GM10847 (cell line): Measurements from ENCODE around the gene SLC9C1.

ENCODE experiments used
- POLR2A ChIP-seq: IDR thresholded peaks from 2 replicates; pipeline ENCODE4 v1.6.1; 2011; ENCODE audit not compliant: insufficient read length; ENCODE audit errors: extremely low read depth

Gene SLC9C1

DNA sequence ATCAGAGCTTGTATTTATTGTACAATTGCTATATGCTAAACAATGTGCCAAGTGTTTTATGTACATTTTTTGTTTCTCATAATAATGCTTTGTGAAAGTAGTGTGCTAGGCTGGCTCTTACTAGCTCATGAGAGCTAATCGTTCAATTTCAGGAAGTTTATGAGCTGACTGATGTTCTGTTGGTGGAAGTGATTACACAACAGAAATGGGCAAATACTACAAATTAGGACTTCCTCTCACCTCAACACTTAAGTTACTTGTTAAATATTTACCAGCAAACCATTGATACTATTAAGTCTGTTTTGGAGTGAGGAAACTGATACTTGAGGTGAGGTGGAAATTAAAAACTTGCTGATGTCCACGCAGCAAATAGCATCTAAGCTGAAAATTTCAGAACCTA lies 32.3 kb downstream of the SLC9C1 start:
- no peak for TF ChIP-seq POLR2A

DNA sequence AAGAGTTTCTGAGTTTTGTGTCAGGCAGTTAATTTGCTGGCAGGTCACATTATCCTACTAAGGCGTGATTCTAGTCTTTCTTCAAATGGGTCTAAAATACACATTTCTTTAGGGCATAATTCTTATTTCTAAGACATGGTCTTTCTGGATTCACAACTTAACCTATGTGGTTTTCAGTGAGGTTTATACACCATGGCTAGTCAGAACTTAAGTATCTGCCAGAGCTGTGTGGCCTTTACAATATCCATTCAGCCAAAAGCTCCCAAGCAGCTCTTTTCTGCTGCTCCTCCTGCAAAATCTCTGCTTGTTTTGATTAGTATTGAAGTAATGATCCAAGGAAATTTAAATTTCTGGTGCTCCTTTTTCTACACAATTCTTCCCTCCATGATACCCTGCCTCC lies 33.5 kb downstream of the SLC9C1 start:
- no peak for TF ChIP-seq POLR2A

DNA sequence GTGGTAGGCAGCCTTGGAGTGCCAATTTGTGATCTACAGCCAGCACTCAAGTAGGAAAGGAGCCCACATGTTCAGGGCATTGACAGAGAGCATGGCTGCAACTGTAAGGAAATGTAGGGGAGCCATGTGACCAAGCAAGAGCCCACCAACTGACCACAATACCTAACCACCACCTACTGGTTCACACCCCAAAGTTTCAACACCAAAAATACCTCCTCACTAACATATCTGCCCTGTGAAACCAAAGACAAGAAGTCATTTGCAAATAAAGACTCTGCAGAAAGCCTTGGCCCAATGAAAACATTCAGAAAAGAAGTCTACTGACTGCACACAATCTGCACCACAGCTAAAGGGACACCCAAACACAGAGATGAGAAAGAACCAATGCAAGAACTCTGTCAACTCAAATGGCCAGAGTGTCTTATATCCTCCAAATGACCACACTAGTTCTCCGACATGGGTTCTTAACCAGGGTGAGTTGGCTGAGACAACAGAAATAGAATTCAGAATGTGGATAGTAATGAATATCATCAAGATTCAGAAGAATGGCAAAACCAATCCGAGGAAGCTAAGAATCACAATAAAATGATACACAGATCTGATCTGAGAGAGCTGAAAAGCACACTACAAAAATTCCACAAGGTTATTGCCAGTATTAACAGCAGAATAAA lies 40.6 kb downstream of the SLC9C1 start:
- no peak for TF ChIP-seq POLR2A

DNA sequence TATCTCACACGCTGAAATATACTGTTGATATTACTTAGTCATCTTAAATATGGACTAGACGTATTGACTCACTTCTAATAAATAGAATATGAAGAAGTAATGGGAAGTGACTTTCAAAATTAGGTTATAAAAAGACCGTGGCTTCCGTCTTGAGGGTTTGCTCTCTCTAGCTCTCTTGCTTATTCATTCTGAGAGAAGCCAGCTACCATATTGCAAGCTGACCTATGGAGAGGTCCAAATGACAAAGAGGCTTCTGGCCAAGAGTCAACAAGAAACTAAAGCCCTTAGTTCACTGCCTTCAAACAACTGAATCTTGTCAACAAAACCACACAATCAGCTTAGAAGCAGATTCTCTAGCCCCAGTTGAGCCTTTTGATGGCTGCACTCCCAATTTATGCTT lies 46.1 kb downstream of the SLC9C1 start:
- no peak for TF ChIP-seq POLR2A

DNA sequence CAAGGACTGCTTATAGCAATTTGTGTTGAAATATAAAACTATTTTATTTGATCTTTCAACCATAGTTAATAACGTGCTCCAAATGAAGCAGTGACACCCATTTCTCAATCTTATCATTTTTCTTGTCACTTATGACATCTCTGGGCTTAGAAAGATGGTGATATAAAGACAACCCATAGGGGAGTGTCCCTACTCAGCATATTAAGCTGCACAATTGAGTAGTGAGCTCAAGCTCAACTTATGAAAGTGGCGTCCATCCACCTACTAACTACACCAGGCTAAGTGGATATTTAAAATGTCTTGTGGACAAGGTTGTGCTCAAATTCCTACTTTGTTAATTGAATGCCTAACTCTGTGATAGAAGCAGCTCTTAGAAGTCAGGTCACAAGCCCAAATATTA lies 46.7 kb downstream of the SLC9C1 start:
- TF ChIP-seq POLR2A: no peak

DNA sequence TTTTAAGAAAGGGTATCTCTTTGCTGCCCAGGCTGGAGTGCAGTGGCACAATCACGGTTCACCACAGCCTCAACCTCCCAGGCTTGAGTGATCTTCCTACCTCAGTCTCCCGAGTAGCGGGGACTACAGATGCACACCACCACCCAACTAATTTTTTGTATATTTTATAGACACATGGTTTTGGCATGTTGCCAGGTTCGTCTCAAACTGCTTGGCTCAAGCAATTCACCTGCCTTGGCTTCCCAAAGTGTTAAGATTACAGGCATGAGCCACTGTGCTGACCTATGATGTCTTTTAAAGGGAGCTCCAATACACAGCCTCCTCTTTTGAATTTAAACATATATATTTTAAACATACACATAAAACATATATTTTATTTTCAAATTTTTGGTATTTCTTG lies 60.9 kb downstream of the SLC9C1 start:
- no peak for TF ChIP-seq POLR2A

DNA sequence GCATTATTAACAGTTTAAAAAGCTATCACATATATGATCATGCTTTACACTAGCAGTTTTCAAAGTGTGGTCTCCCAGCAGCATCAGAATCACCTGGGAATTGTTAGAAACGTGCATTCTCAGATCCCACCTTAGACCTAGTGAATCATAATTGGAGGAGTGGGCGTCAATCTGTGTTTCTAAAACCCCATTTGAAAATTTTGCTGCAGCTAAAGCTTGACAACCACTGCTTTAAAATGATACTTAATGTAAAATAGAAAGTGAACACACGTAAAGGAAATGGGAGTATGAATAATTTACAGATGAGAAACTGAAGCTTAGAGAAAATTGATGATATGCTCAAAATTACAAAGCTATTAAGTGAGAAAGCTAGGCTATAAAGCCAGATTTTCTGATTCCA lies 62.3 kb downstream of the SLC9C1 start:
- TF ChIP-seq POLR2A: no peak

DNA sequence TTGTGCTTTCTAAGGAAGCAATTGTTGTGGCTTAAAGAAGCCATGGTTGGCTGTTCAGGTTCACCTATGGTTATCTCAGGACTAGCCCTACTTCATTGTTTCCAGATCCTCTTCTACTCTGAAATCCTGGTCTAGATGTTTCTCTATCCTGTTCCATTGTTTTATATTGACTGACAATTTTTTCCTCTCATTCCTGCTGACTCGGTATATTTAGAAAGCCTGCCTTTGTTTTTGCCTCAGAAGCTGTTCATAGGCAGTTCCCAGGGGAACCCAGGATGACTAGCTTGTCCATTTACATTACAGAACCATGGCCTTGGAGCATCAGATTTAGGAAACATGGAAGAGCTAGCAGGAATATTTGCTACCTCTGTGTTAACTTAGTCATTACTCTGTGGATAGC lies 64.0 kb downstream of the SLC9C1 start:
- no peak for TF ChIP-seq POLR2A

DNA sequence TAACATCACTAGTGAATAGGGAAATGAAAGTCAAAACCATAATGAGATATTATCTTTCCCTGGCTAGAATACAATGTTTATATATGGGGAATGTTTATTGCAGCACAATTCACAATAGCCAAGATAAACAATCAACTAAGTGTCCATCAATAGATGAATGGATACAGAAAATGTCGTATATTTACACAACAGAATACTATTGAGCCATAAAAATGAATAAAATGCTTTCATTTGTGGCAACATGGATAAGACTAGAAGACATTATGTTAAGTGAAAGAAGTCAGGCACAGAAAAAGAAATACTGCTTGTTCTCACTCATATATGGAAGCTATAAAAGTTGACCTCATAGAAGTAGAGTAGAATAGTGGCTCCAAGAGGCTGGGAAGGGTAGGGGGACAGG lies 65.2 kb downstream of the SLC9C1 start:
- TF ChIP-seq POLR2A: no peak

DNA sequence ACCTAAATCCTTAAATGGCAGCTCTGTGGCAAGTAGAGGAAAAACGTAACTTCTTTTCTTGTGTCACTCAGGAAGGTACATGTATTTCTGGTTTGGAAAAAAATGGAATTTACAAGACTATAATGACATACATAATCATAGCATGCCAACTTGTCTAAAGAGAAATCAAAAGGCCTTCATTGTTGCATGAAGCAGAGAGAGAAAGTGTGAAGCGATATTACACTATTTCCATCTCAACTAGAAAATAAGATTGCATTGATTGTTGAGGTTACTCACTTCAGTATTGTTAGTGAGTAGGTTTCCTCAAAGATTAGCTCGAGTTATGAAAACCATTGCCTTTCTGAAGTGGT lies 93.7 kb downstream of the SLC9C1 start:
- TF ChIP-seq POLR2A: no peak

DNA sequence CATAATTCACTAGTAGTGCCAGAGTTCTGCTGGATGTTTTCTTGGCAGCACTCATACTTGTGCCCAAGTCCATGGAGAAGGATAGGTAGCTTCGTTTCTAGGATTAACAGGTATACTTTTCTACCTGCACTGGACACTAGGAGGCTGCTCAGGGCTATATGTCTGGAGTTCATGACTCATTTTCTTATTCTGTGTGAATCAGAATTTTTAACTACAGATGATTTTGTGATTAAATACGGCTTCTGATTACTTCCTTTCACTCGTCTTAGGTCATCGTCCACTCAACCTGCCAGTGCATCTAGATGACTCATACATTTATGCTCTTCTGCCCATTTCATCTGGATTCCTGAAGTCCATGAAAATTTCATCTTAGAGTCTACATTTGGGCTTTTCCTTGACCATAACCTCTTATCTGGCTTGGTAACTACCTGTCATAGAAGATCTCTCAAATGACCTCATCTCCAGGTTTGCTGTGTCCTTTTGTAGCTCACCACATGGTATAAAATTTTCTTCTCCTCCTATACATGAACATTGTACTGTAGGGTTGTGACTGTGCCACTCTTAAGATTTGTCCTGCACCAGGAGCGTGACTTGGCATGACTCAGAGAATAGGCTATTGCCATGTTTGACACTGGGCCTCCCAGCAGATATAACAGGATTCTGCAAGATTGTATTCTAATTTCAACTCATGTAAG lies 94.2 kb downstream of the SLC9C1 start:
- TF ChIP-seq POLR2A: no peak

DNA sequence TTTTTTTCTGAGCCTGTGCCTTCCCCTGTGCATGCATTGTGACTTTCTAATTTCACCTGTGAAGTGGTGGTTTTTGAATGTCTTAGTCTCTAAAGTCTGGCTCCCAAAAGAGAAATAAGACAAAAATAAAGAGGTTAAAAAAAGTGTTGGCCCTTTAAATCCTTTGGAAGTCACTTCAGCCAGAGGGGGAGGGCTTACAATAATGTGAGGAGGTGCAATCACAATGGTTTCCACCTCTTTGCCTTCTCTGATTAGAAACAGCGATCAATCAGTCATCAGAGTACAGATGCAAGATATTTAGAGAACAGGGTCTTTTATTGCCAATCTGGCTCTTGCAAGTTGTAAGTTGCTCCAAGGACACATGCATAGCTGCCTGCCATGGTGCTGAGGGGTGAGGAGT lies 96.9 kb downstream of the SLC9C1 start:
- TF ChIP-seq POLR2A: no peak

DNA sequence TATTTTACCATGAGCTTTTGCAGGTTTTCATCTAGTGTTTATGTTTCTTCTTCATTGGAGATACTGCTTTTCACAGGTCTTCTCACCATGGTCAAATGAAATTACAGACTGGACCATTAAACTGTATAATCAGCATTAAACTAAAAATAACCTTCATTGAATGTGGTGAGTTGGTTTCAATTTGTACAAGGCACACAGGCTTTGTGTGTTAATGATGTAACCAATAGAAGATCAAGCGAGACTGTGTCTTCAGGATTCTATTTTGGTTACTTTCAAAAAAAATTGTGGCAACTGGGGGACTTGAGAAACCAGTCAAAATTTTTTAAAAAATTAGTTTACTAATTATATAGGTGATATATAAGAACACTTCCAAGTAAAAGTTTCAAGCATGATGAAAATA lies 106.7 kb downstream of the SLC9C1 start:
- TF ChIP-seq POLR2A: no peak

DNA sequence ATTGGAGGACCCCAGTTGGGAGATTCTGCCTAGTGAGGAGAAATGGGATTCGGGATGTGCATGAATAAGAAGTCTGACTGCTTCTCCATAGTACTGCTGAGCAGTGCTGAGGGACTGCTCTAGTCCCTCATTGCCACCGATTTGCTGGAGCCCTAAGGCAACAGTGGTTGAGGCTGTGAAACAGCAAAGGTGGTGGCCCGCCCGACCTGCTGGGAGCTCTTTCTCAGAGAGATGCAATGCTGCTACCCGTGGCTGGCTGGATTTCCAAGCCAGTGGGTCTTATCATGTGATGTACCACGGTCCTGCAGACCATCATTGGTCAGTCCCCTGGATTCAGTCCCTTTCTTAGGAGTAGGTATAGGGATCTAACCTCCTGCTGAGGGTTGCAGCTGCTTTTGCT lies 118.4 kb downstream of the SLC9C1 start:
- TF ChIP-seq POLR2A: no peak

DNA sequence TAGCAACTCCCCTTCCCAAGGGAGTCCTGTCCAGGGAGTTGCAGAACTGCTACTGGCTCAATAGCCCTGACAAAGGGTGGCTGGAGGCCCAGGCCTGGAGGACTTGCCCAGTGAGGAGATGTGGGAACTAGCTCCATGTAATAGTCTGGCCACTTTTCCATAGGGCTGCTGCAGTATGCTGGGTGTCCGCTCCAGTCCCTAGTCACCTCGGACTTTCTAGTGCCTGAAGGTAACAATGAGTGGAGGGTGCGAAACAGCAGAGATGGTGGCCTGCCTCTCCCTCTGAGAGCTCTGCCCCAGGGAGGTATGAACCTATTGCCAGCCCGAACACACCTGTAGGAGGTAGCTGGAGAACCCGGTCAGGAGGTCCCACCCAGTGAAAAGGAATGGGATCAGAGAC lies 119.0 kb downstream of the SLC9C1 start:
- no peak for TF ChIP-seq POLR2A

DNA sequence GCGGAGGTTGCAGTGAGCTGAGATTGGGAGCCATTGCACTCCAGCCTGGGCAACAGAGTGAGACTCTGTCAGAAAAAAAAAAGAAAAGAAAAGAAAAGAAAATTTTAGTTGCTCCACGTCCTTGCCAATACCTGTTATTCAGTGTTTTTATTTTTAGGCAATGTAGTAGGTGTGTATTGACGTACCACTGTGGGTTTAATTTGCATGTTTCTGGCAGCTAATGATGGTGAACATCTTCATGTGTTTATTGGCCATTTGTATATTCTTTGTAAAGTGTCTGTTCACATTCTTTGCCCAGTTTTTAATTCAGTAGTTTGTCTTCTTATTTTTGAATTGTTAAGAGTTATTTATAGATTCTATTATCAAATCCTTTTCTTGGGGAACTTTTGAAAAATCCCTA lies 122.9 kb downstream of the SLC9C1 start:
- TF ChIP-seq POLR2A: no peak

DNA sequence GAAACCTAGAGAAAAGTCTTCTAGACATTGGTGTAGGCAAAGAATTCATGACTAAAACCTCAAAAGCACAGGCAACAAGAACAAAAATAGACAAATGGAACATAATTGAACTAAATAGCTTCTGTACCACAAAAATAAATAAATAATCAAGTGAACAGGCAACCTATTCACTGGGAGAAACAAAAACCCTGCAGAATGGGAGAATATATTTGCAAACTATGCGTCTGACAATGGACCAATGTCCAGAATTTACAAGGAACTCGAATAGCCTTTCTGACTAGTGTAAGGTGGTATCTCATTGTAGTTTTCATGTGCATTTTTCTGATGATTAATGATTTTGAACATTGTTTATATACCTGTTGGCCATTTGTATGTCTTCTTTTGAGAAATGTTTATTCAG lies 124.0 kb downstream of the SLC9C1 start:
- no peak for TF ChIP-seq POLR2A
